Body of pancreas (tissue), 4 donors: ENCODE results near the gene RNF113B.

Experiments
- CTCF ChIP-seq, 7 experiments: fragments of 450-650 bp in 4 of 7; fragments of 200-600 bp in 3 of 7; sonication (generic) in 3 of 7; IDR thresholded peaks; one replicate each; pipeline ENCODE4 v1.5.1; 2016 to 2019; ENCODE audit warnings: antibody characterized with exemption in 7 of 7
- POLR2A ChIP-seq, 3 donors: fragments of 450-650 bp; IDR thresholded peaks; one replicate each; pipeline ENCODE4 v1.6.1; 2016; ENCODE audit warnings: antibody characterized with exemption in 3 of 3, mild to moderate bottlenecking in 2 of 3

GRCh38 chr13:98223741-98224140 lies 46.7 kb upstream of the RNF113B start:
- no peak for TF ChIP-seq CTCF (IDR thresholded peaks at IDR 0.05)
- no peak for TF ChIP-seq POLR2A (IDR thresholded peaks at IDR 0.05)
